AML-193 (cell line): ENCODE data around the gene MAP2K5.

ENCODE experiments used
- DNase-seq, 2 experiments: peaks; one replicate each; lab custom pipeline; 2025; lab: John Stamatoyannopoulos, UW

The MAP2K5 gene

GRCh38 chr15:67559576-67559975, 17.1 kb downstream of the MAP2K5 start:
- no peak for DNase-seq

DNA sequence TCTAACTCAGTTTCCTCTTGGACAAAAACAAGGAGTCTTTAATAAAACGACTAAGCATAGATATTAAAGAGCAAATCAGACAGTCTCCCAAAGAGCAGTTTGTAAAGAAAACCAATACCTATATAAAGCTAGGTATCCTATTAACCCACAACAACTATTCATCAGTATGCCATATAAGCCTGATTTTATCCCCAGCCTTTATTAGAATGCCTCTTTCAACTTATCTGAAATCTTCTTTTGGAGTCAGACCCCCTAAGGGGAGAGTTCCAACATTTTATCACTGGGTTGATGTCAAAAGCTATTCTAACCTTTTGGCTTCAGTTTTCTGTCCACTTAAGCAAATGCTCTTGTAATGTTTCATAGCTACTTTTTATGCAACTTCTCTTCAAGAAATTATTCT, 17.8 kb downstream of the MAP2K5 start:
- no peak for DNase-seq

- DNase-seq: no peak
Observed at GRCh38 chr15:67563092-67563491, 20.6 kb downstream of the MAP2K5 start.

DNA sequence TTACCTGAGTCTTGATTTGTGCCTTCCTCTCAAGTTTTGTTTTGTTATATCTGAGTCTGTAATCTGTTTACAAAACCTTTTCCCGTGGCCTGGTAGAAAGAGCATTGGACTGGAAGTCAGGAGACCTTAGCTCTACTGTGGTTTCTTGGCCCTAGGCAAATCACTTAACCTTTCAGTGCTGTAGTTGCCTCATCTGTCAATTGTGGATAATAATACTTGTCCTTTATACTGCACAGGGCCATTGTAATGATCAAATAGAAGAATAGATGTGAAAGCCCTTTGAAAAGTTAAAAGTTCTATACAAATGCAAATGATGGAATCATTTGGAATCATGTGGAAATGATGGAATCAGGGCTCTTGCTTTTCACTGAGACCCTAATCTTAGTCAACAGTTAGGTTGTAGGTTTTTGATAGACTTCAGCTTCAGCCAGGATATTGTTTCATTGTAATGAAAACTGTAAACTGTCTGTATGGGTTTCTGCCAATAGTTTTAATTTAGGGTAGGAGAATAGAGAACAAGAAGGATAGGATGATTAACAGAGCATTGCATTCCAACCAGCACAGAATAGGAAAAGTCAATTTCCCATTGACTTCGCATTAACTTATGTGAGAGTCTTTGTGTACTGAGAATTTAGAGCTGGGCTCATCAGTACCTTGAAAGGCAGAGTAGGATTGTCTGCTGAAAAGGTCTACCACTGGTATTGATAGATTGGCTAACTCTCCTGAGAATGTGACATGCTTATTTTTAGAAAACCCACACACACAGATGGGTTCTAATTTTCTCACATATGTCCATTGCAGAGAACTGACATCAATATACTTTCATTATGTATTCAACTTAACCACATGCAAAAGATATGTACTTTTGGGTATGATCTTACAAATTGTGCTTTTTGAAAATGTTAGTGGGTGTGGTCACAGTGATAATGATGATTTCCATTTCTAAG, 21.8 kb downstream of the MAP2K5 start:
- no peak for DNase-seq

GRCh38 chr15:67564968-67565345, 22.5 kb downstream of the MAP2K5 start:
- no peak for DNase-seq

DNA sequence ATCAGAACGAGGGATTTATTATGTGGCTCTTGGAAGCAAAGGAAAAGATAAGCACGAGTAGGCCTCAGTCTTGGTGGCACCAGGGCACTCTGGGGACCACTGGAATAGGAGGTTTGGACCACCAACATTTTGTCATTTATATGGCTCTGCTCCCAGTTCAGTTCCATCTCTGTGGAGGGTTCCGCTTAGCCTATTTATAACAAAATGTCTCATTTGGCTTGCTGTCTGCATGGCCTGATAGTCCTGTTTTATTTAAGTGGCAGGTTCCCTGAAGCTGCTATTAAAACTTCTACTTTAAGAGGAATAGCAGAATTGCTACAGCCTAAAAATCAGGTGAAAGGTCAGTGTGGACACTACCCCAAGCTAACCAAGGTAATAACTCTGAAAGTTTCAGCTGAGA, 27.2 kb downstream of the MAP2K5 start:
- DNase-seq: no peak

DNA sequence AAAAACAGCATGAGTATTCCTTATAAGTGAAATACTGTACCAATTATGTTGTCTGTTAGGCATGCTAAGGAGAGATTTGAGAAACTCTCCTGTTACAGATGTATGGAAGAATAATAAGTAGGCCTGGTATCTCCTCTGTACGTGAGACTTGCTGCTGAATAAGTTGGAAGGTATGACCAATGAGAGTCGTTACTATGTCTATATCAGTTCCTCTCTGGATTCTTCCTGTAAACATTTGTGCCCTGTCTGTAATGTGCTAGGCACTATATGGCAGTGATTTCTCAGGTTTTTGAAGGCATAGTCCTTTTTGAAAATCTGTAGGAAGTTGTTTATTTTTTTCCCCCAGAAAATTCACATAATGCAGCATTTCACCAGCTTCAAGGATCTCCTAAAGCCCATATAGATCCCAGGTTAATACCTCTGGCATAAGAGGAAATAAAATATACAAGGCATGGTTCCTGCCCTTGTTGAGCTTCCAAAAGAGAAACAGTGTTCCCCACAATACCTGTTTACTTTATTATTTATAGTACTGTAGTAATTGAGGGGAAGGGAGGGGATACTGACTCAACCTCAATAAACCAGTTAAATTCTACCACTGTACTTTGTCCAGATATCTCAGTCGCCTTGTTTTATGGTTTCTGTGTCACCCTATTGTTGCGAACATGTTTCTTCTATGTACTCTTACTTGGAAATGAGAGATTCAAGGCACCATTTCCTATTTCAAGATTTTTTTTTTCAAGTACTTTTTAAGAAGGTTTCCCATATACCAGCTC, 28.6 kb downstream of the MAP2K5 start:
- no peak for DNase-seq

- DNase-seq: no peak
Observed at GRCh38 chr15:67571648-67572415, 29.3 kb downstream of the MAP2K5 start.

- no peak for DNase-seq
Observed at GRCh38 chr15:67573194-67573593, 30.7 kb downstream of the MAP2K5 start.

DNA sequence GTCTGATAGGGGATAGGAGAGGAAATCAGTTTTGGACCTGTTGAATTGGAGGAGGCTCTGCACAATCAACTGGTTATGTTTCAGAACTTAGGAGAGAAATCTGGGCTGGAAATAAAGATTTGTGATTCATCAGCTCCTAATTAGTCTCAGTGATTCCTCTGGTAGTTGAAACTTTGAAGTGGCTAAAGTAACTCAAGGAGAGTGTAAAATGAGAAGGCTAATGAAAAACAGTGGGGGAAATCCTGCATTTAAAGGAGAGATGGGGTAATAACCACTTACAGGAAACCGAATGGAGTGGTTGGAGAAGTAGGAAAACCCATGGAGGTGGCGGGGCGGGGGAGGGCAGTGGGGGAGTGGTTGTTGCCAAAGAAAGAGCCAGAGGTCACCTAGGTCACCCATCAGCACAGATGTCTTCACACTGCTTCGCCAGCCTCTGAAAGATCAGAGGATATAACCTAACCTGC, 32.6 kb downstream of the MAP2K5 start:
- DNase-seq: no peak

GRCh38 chr15:67578020-67578600, 35.6 kb downstream of the MAP2K5 start:
- no peak for DNase-seq

- no peak for DNase-seq
Observed at GRCh38 chr15:67579164-67579563, 36.7 kb downstream of the MAP2K5 start.

DNA sequence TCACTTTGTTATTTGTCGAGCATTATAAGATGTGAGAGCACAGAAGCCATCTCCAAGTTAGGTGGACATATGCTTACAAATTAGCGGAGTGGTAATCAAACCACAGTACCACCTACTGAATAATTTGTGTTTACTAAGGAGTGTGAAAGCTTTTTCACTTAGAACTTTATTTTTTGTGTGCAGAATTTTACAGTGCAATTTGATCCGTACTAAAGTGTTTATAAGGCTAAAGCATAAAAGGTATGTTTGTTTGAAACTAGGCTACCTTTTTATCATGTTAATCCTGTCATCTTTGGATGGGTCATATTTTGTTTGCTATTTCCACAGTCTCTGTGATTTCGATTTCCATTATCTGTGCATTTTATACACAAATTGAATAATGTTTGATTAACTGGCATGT, 37.5 kb downstream of the MAP2K5 start:
- no peak for DNase-seq

- no peak for DNase-seq
Observed at GRCh38 chr15:67584157-67584556, 41.7 kb downstream of the MAP2K5 start.

DNA sequence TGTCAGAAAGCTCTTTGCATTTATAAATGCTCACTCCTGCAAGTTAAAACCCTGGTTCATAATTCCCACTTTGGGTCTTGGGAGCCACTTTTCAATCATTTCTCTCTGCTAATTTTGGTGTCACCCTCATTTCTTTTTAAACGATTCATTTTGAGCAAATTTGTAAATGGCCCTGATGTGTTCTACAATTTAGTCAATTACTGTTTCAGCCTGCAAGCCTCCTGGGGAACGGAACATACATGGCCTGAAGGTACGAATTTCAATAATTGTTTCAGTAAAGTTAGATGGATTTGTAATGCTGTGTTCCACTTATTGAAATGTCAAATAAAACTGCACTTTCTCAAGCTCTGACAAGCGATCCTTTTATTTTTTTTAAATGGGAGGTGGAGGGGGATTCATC, 43.2 kb downstream of the MAP2K5 start:
- no peak for DNase-seq

DNA sequence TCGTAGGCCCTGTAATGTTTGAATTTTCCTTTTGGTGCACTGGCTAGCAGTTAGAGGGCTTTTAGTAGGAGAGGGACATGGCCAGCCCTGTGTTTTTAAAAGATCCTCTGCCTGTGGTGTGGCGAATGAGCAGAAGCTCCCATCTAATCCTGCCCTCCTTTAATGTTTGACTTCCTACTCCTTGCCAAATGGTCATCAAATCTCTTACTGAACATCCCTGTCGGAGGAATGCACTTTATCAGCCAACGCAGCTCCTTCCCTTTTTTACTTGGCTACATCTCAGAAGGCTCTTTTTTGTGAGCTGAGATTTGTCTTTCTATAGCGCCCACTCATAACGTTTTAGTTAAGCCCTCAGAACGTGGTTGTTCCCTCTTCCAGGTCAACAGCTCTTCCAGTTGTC, 44.8 kb downstream of the MAP2K5 start:
- no peak for DNase-seq

DNA sequence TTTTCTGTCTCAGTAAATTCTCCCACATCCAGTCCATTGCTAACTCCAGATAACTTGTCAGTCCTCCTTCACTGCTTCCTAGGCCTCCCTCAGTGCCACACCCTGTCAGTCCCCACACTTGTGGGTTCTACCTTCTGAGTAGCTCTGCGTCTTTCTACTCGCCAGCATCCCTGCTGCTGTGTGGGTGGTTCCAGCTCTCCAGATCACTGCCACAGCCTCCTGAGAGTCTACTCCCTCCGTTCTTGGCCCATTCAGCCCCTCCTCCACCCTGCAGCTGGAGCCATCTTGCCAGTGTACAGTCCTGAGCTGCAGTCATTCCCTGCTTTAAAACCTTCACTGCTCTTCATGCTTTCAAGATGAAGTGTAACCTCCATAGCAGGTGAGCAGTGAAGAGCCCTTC, 45.3 kb downstream of the MAP2K5 start:
- no peak for DNase-seq

DNA sequence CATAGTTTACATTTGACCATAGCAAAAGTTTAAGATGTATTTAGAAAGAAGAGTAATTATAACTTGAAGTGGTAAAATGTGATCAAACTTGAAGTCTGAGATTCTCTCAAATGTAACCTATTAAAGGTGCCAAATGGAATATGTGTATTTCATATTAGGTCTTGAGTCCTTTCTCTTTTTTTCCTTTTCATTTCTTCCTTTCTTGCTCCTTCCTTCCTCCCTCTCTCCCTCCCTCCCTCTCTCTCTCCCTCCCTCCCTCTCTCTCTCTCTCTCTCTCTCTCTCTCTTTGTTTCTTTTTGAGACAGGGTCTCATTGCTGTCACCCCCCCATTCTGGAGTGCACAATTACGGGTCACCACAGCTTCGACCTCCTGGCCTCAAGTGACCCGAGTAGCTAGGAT, 47.7 kb downstream of the MAP2K5 start:
- DNase-seq: no peak

DNA sequence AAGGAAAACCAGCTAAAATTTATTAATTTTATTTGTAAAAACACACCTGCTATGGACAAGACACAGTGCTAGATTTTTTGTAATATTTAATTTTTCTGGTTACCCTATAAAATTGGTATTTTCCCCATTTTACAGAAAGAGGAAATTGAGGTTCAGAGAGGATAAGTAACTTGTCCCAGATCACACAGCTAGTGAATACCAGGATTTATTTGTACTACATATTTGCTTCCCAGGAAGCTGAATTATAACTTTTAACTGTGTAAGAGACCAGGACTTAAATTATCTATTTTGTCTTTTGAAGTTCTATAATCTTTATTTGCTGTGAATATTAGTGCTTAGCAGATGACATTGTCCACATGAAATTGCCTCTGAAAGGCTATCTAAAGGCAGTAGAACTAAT, 49.7 kb downstream of the MAP2K5 start:
- no peak for DNase-seq

GRCh38 chr15:67593562-67593961, 51.1 kb downstream of the MAP2K5 start:
- DNase-seq: no peak

- no peak for DNase-seq
Observed at GRCh38 chr15:67594770-67595169, 52.3 kb downstream of the MAP2K5 start.

DNA sequence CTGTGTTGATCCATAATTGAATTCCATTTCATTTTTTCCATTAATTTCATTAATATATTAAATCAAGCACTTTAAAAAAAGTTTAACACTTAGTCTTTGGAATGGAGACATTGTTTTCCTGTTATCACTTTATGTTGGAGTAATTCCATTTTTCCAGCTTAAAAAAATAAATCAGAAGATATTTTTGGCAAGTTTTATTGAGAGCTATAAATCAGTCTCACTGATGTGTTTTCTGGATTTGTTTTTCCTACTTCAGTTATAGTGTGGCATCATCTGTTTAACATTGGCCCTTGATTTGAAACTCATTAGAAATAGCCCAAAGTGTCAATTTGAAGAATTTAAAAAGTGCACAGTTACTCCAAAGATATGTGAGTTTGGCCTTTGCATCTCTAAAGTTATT, 53.1 kb downstream of the MAP2K5 start:
- no peak for DNase-seq
